HEK293 (cell line): ENCODE data around the gene SIK3.

ENCODE experiments used
- CTCF ChIP-seq: fragments of 450-650 bp; formaldehyde crosslinking; IDR thresholded peaks from 2 replicates; pipeline ENCODE4 v1.5.1; 2016; ENCODE audit warnings: missing biosample characterization, missing genetic modification characterization
- HOXC10 ChIP-seq: sonication (generic); formaldehyde crosslinking; IDR thresholded peaks from 2 replicates; pipeline ENCODE4 v1.8.1; 2023; ENCODE audit warnings: mild to moderate bottlenecking, missing genetic modification reagents
- REST ChIP-seq: fragments of 450-650 bp; formaldehyde crosslinking; IDR thresholded peaks from 2 replicates; pipeline ENCODE4 v1.5.1; 2016; ENCODE audit warnings: missing biosample characterization, missing genetic modification characterization
- SP2 ChIP-seq: fragments of 450-650 bp; formaldehyde crosslinking; IDR thresholded peaks from 2 replicates; pipeline ENCODE4 v1.5.1; 2016; ENCODE audit warnings: missing biosample characterization, missing genetic modification characterization
- TCF7L2 ChIP-seq: IDR thresholded peaks from 2 replicates; pipeline ENCODE4 v1.6.1; 2011; ENCODE audit warnings: low read depth, mild to moderate bottlenecking, inconsistent platforms, low read length, moderate library complexity, borderline replicate concordance
- YY1 ChIP-seq: fragments of 450-650 bp; formaldehyde crosslinking; IDR thresholded peaks from 2 replicates; pipeline ENCODE4 v1.5.1; 2018; ENCODE audit warnings: missing biosample characterization, missing genetic modification characterization
- ZBTB49 ChIP-seq: fragments of 450-650 bp; formaldehyde crosslinking; IDR thresholded peaks from 2 replicates; pipeline ENCODE4 v1.5.1; 2016; ENCODE audit warnings: missing biosample characterization, missing genetic modification characterization, low read depth
- ZEB2 ChIP-seq: fragments of 450-650 bp; formaldehyde crosslinking; IDR thresholded peaks from 2 replicates; pipeline ENCODE4 v1.5.1; 2016; ENCODE audit warnings: missing biosample characterization, missing genetic modification characterization
- ZNF239 ChIP-seq: fragments of 450-650 bp; formaldehyde crosslinking; IDR thresholded peaks from 2 replicates; pipeline ENCODE4 v1.5.1; 2016; ENCODE audit warnings: missing biosample characterization, missing genetic modification characterization
- ZNF274 ChIP-seq, 2 experiments: fragments of 200-500 bp in 1 of 2; fragments of 450-650 bp in 1 of 2; sonication (Bioruptor generic) in 1 of 2; formaldehyde crosslinking in 1 of 2; IDR thresholded peaks; 2 replicates each; pipeline versions ENCODE4 v1.5.1 to v1.6.1; 2014 to 2016; ENCODE audit warnings: borderline replicate concordance in 1 of 2, inconsistent platforms in 1 of 2, low read length in 1 of 2, missing biosample characterization in 1 of 2, missing genetic modification characterization in 1 of 2
- ZNF561 ChIP-seq: fragments of 450-650 bp; IDR thresholded peaks from 2 replicates; pipeline ENCODE4 v1.5.1; 2018; ENCODE audit warnings: missing biosample characterization, missing genetic modification characterization, borderline replicate concordance

GRCh38 chr11:116916886-116917285, 181.3 kb downstream of the SIK3 start:
- TF ChIP-seq ZNF274 (IDR thresholded peaks at IDR 0.05; ENCODE audit: low read length) (no peak), ZNF274 (tag by site-specific recombination; IDR thresholded peaks at IDR 0.05; ENCODE audit: borderline replicate concordance) (no peak), ZNF239 (tag by site-specific recombination) (no peak), HOXC10 (CRISPR knock-in tag) (no peak), CTCF (tag by site-specific recombination) (no peak), REST (tag by site-specific recombination) (no peak), ZNF561 (tag by site-specific recombination) (no peak), YY1 (no peak), TCF7L2 (no peak), ZEB2 (tag by site-specific recombination) (no peak), ZBTB49 (tag by site-specific recombination) (no peak), SP2 (no peak)
